COR-L47 (cell line): ENCODE data around the gene MYCBP.
"Not testable (repeated sequence)": the region's sequence is repeated elsewhere in the genome, so short reads cannot be mapped to it uniquely, and the experiment has no call there.

ENCODE experiments used
- DNase-seq: peaks from one replicate; lab custom pipeline; 2025; lab: John Stamatoyannopoulos, UW

Gene MYCBP

DNA sequence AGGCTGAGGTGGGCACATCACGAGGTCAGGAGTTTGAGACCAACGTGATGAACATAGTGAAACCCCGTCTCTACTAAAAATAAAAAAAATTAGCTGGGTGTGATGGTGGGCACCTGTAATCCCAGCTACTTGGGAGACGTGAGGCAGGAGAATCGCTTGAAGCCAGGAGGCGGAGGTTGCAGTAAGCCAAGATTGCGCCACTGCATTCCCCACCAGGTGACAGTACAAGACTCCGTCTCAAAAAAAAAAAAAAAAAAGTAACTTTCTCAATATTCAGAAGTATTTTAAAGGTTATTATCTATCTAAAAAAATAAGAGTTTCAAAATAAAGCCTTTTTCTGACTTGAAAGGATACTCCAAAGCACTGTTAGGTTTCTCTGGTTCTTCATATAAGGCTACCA, 5.9 kb downstream of the MYCBP start:
- DNase-seq, result no peak

DNA sequence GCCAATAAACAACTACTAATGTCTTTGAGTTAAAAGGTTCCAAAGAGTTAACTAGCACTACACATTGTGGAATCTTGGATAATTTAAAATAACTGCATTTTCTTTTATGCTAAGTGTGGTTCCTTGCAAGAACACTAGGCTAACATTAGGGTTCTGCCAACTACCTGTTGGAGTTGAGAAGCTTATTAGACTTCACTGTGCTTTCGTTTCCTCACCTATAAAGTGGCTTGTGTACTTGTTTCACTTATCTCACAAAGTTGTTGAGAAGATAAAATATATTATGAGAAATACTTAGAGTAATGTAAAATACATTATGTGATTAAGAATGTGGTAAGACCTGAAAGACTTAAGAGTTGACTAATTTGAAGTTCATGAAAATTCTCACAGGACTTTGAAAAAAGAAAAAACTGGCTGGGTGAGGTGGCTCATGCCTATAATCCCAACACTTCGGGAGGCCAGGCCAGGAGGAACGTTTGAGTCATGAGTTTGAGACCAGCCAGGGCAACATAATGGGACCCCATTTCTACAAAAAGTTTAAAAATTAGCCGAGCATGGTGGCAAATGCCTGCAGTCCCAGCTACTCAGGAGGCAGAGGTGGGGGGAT, 7.9 kb downstream of the MYCBP start:
- no peak for DNase-seq

DNA sequence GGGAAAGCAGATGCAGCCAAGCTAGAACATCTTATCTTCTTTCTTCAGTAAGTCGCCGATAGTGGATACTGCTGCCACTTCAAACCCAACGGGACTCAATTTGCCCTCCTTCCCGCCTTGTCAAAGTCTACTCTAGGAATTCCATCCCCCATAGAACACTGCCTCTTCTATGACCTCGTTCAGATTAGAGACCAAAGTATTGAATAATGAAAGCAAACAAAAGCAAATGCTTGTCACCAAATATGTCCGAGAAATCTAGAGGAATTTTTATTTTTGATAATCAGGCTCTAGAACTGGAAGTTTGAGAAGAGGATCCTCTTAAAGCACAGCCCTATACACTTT, 12.7 kb downstream of the MYCBP start:
- DNase-seq, result no peak

DNA sequence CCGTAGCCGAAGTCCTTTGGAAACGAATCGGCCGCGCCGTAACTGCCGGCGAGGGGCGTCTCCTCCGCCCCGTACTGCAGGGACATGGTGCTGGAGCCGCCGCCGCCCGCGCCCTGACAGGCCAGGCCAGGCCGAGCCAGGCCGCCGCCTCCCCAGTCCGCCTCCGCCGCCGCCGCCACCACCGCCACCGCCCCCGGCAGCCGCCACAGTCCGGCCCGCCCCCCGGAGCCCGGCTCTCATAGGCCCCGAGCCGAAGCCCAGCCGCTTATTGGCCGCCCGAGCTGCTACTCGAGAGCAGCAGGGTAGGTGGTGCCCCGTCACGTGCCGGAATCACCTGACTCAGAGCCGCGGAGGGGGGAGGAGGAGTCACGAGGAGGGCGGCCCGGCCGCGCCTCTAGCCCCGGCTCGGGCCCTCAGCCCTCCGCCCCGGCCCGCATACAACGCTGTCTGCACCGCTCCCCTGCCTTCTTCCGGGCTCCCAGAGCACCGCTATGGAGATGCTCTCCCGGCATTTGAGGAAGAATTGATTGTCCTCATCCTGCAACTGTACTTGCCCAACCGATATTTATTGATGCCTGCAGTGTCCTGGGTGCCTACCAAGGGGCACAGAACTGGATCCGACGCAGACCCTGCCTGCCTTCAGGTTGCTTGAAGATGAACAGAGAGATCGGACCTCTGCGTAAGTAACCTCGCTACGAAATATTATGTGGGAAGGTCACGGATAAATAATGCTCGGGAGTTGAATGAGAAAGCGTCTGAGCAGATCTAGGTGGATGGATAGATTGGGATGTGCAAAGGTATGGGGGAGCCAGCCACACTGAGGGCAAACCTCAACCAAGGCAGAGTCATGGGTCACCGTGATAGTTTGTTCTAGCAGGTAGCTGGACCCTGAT, 13.3 kb downstream of the MYCBP start, which contains the start of gene RRAGC:
TSS of gene RRAGC (minus strand) at position 212 of the 893 bp plus-strand sequence. CDS start at position 86, 126 bp downstream.
- DNase-seq, result peak; percentile 97

DNA sequence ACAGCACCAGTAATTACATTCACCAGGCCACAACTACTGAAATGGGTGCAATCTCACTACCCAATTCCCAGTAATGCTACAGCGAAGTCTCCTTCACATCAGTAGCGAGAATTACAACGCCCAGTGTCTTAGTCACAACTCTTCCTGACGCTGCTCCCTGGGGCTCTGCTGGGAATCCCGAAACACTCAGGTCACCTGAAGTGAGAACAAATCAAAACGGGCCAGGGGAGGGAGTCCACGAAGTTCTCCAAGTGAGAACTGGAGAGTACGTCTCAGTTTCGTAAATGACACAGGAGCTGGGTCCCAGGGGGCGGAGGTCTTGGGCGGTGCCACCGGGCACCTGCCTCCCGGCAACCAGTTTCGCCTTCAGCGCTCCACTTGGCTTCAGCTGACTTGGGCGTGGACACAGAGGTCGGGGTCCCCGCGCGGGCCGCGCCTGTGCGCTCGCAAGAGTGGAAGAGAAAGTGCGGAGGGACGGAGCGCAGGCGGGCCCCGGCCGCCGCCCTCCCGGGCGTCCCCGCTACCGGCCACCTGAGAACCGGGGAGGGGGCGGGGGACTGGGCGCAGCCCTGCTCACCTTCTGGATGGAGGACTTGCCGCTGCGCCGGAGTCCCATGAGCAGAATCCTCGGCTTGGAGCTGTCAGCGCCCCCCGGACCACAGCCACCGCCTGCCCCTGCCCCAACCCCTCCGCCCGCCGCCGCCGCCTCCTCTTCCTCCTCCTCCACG, 14.2 kb downstream of the MYCBP start:
- peak; percentile 19 for DNase-seq

DNA sequence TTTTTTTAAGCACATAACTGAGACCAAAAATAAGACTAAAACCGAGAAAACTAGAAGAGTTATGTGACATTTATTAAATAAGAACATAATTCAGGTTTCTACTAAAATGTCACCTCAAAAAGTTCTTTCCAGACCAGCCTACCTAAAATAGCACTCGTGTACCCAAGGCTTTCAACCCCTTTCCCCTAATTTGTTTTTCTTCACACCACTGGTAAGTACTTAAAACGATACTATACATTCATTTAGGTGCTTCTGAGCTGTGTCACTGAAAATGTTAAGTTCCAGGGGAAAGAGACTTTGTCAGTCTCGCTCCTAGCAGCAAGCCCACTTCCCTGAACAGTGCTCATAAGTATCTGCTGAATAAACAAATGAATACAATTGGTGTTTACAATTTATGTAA, 20.4 kb downstream of the MYCBP start:
- DNase-seq, result no peak

GRCh38 chr1:38848071-38848470, 25.1 kb downstream of the MYCBP start:
- DNase-seq, result no peak

DNA sequence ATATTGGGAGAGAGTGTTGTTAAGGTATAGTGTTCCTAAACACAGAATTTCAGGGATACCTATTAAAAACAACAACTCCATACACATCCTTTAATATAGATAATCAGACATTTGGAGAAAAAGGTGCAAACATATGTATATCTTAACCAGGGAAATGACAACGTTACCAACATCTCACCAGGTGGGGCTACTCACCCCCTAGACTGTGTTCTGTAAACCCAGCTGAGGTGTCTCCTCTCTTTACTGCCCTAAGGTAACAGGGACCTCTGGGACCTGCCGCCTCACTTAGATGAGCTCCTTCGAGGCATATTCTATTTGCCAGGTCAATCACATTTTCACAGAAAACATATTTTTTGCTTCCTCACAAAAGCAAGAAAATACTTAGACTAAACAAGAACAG, 26.9 kb downstream of the MYCBP start:
- DNase-seq, result no peak

- not testable (repeated sequence) for DNase-seq
These were observed 28.1 kb downstream of the MYCBP start for GRCh38 chr1:38845088-38845487.

- no peak for DNase-seq
These were observed 32.9 kb downstream of the MYCBP start for GRCh38 chr1:38840281-38840680.

DNA sequence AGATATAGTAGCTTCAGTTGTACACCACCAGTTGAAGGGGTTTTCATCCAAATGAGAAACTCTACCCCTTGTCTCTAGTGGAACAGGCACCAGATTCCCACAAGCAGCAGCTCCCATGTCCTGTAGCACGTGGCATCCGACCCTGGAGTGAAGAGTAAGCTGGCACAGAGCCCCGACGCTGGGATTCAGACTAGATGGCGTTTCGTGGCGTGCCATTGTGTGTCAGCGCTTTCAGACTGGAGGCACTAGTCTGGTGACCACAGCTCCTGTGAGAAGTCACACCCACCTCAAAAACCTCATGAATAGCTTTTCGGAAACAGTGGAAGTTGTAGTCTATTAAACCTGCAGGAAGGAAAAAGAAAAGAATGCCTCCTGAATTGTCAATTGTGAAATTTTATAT, 33.8 kb downstream of the MYCBP start:
- DNase-seq, result no peak

DNA sequence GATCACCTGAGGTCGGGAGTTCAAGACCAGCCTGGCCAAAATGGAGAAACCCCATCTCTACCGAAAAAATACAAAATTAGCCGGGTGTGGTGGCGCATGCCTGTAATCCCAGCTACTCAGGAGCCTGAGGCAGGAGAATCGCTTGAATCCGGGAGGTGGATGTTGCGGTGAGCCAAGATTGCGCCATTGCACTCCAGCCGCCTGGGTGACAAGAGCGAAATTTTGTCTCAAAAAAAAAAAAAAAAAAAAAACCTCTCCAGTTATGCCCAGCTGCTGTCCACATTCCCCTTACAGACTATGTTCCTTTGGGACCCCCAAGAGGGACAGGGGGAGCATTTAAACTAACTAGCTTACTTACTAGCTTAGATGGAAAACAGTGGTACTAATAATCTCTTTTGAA, 36.8 kb downstream of the MYCBP start:
- DNase-seq, result not testable (repeated sequence)

DNA sequence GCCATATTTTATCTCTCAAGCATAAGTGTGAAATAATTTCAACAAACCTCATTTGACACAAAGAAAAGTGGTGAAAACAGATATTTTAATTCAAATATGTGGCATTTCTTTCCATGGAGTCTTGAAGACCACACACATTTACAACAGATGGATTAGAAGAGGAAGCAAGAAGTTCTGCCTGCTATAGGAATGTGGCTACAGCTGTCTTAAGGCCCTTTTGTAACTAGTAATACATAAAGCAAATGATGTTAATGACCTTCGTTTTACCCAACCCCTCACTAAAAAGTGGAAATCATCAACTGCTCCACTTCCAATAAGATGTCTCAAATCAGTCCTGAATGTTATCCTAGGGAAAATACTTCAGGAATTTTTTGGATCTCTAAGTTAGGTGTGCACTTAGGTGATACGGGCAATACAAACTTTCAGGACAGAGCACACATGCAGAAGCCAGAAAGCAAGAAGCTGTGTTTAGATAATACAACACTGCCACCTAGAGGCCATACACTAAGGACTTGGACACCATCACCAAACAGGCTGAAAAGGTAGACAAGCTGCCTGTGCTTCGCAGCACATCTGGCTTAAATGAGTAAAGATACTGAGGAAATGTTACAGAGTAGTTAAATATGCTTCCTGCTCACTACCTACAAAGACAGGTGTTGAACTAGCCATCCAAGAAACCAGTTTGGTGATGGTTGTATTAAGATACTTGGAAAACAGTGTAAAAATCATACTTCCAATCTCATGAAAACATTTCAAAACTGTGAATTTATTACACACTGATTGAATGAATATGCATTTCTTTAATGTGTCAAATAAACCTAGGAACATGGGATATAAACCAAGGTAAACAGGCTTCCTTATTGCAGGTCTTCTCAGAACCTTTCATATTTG, 38.0 kb downstream of the MYCBP start:
- peak; percentile 77 for DNase-seq

GRCh38 chr1:38834221-38834782, 38.8 kb downstream of the MYCBP start:
- DNase-seq, result no peak

GRCh38 chr1:38833146-38833545, 40.0 kb downstream of the MYCBP start:
- DNase-seq, result no peak

GRCh38 chr1:38832370-38832734, 40.8 kb downstream of the MYCBP start:
- no peak for DNase-seq

- no peak for DNase-seq
These were observed 41.3 kb downstream of the MYCBP start for GRCh38 chr1:38831731-38832369.

GRCh38 chr1:38829368-38829767, 43.8 kb downstream of the MYCBP start:
- no peak for DNase-seq

- no peak for DNase-seq
These were observed 45.8 kb downstream of the MYCBP start for GRCh38 chr1:38827318-38827717.

DNA sequence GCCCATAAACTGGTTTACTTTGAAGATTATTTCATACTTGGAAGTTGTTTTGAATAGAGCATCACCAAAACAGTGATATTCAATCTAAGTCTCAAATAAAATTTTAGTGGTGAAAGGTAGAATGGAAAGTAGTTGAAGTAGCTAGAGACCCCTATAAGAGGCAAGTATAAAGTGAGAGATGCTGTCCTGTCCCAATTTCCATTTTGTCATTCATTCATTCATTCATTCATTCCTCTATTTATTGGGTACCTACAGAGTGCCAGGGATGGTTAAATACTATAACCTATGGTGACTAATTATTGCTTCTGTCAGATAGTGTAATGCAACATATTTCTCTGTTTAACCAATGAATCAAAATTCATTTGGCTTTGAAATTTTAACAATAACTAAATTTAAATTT, 46.3 kb downstream of the MYCBP start:
- no peak for DNase-seq

DNA sequence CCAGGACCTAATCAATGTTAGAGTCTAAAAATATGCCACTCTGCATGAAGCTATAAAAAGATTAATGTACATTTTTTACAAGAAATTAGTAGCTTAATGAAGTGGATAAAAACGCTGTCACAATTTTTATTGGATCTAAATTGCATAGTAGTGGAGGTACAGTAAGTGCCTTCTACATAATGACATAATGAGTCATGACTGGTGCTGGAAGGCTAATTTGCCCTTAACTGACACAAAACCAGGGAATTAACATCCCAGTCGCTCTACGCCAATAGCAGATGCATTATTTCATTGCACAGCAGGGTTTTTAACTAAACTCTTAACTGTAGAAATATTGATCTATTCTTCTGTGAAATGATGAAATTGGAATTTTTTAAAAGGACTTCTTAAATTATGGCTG, 46.9 kb downstream of the MYCBP start:
- no peak for DNase-seq
